ENCODE measurements around the gene ZNF32.

- no peak for TF ChIP-seq POLR2AphosphoS5 (IDR thresholded peaks at IDR 0.05; ENCODE audit: borderline replicate concordance, low read depth, low read length)
- TF ChIP-seq EZH2 (IDR thresholded peaks at IDR 0.05), result no peak
Measured at GRCh38 chr10:43627942-43628341, 20.7 kb downstream of the ZNF32 start.
